ELF-1 (cell line): ENCODE measurements around the gene RBM17.
"Not testable (repeated sequence)": the region's sequence is repeated elsewhere in the genome, so short reads cannot be mapped to it uniquely, and the experiment has no call there.

Experiments used
- DNase-seq: peaks from one replicate; pipeline ENCODE4 v3.0.0-alpha.2; 2016; ENCODE audit warnings: low read depth, low spot score

RBM17 gene

DNA sequence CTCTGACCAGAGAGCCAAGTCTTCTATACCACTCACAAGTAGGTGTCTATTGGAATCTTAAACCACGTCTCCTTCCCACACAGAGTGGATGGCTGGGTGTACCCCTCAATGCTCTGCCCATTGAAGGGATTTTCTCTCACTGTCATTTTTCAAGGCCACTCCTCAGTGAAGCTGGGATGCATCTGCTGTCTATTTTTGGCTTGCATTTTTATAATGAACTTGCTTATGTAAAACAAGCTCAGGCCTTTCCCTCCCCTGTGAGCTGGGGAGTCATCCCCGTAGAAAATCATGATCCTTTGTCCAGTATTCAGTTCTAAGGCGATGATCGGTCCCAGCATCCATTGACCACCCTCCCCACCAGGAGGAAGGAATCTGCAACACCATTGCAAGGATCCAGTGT lies 9.8 kb upstream of the RBM17 start:
- no peak for DNase-seq

DNA sequence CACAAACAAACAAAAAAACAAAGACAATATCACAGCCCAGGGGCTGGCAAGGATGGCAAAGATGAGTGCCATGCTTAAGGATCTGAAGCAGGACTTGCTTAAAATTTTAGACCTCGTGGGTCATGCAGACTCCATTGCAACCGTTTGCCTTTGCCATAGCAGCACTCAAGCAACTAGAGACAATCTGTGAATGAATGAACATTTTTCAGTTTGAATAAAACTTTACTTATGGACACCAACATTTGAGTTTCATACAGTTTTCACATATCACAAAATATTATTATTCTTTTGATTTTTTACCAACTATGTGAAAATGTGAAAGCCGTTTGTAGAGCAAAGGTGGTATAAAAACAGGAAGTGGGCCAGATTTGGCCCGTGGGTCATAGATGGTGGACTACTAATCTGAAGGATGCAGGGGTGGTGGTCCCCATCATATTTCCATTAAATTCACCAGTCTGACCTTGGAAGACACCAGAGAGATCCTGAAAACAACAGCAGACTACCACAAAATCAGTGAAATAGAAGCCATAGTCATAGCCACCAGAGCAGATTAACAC lies 8.3 kb upstream of the RBM17 start:
- no peak for DNase-seq

DNA sequence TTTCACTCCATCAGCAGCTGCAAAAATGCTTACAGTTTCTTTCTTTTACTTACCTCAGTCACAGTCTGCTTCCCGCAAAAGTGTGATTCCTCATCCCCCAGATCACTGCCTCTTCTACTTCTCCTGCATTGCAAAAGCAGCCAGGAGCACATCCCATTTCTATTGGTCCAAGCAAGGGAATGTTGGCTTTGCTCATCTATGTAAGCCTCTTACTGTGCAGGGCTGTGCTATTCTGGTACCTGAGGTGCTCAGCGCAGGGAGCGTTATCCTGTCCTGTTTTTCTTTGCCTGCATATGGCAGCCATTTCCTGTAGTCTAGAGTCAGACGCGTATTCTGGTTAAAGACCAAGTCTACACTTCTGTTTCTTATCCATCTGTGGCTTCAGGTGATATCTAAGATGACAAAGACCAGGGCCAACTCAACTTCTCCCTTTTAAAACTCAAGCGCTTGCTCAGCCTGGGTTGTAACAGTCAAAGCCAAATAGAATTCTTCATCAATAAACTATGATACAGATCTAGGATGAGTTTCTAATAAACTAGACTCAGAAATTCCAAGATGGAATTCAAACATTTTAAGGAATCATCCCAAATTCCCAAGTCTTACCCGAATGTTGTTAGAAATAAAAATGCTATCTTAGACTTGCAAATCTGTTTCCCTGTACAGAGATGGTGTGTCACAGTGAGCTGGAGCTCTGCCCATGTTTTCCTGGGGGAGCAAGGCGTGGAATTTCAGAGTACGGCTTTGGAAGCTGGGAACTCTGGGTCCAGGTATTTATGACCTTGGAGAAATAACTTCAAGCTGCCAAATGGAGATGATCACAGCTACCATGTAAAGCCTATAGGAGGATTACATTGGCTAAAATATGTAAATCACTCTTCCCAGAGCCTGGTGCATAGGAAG lies 6.1 kb upstream of the RBM17 start:
- DNase-seq, result no peak

DNA sequence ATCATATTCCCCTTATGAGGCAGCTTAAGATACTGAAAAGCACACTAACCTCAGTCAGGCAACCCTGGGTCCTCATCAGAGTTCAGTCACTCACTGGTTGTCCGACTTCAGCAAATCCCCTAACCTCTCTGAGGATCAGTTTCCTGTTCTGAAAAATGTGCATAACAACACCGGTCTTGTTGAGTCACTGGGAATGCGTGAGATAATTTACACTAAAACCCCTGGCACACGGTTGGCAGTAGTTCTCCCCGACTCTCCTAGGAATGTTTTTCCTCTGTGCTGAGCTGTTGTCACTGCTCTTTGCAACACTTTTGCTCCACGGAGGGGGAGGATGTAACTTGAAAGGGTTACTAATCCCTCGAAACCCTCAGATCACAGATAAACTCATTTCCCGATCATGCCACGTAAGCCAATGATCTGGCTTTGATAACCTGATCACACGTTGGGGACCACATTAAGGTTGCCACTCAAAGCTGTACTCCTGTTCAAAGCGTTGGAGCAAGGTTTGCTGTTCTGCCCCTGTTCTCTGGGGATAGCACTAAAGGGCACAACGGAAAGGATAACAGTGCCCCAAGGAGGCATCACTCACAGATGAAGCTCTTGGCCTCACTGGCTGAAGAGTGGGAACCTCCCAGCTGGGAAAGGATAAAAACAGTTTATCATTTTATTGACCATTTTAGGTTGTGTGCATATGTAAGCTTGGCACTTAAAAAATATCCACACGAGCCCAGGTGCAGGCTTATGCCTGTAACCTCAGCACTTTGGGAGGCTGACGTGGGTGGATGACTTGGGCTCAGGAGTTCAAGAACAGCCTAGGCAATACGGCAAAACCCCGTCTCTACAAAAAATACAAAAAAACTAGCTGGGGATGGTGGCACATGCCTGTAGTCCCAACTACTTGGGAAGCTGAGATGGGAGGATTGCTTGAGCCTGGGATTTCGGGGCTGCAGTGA lies 5.0 kb upstream of the RBM17 start:
- DNase-seq, result no peak

DNA sequence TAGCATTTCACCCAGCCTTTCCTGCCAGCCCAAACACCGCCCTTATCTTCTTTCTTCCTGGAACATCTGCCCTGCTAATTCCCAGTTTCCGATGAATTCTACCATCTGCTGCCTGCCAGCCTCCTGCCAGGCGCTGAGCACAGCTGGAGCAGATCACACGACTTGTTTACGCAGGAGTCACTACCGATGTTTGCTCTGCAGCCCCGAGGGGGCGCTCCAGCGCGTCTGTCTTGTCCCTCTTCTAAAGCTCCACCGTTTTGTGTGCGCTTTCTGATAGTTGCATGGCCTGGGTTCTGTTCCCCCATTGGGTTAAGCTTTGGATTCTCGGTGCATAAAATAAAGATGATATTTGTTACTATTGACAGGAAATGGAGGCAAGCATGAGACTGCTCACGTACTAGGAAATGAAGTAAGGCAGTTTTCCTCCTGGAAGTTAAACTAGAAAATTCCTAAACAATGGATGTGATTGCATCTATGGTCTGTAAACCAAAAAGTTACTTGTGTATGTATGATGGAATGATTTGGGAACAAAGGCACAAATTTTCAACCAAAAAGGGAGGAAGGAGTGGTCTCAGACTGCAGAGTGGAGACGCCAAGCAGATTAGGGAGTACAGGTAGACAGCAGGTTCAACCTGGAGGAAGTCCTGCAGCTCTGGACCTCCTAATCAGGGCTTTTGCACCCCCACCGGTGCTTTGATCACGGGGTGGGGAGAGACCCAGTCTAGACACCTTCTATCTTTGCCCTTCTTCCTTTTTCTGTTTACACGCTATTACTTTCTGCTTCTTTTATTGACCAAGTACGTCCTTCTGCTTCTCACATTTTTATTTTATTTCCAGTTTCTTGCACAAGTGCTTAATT lies 2.2 kb upstream of the RBM17 start:
- DNase-seq, result peak; percentile 90

DNA sequence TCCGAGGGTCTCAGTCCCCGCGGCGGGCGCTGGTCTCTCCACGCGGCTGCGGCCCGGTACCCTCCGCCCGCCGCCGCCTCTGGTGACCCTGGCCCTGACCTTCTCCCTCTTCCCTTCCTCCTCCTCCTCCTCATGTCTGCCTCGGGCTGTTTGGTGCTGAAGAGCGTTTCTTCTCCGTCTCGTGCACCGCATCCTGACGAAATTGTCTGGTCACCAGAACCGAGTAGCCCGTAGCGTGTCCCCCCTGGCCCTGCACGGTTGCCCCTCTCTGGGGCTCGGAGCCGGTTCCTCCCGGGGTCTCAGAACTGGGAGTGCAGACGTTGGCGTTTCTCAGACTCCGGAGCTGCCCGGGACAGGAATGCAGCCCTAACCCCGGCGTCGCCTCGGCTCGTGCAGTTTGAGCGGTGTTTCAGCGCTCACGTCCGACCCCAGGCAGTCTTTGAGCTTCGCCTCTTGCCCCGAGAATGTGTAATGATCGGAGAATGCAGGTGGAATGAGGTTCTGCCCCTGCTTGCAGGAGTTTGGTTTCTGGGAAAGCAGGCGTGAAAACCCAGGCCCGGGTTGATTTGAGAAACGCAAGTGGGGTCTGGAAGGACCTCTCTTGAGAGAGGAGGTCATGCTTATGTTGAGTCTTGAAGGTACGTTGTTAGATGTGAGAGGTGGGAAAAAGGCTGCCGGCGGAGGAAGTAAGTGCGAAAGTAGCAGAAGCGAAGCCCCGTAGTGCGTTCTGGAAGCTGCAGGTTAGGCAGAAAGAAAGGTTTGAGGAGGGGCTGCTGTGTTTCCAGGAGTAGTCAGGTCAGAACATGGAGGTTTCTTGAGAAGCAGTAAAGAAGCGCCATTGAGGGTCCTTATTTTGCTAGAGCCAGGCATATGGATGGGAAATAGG lies 743 bp downstream of the RBM17 start:
- DNase-seq, result peak; percentile 82

DNA sequence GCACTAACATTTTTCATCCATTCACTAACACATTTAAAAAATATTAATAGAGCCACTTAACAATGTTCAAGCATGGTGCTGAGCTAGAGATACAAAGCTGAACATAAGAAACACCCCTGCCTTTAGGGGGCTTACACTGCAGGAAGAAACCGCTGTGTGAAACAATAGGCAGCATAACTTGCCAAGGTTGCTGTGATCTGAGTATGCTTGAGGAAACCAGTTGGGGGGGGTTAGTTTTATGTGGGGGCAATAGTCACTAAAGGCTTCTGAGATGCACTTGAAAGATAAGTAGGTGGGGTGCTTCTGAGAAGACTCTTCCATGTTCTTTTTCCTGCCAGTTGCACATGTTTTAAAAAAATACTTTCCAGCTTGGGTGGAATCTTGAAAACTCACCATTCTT lies 2.8 kb downstream of the RBM17 start:
- DNase-seq, result no peak

DNA sequence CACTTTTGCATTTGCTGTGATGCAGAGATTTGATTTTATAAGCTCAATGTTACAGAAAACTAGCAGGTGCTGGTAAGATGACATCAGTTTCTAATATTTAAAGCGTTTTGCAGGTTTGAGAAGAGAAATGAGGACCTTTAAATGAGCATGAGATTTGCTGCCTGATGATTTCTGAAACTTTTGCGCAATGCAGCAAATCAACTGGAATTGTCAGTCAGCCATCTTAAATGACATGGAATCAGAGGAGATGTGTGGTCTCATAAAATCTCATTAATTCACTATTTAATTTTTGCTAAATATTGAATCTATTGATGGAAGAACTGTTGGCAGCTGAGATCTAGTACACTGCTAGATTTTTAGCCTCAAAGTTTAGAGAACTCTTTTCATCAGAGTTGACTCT lies 3.9 kb downstream of the RBM17 start:
- DNase-seq, result no peak

DNA sequence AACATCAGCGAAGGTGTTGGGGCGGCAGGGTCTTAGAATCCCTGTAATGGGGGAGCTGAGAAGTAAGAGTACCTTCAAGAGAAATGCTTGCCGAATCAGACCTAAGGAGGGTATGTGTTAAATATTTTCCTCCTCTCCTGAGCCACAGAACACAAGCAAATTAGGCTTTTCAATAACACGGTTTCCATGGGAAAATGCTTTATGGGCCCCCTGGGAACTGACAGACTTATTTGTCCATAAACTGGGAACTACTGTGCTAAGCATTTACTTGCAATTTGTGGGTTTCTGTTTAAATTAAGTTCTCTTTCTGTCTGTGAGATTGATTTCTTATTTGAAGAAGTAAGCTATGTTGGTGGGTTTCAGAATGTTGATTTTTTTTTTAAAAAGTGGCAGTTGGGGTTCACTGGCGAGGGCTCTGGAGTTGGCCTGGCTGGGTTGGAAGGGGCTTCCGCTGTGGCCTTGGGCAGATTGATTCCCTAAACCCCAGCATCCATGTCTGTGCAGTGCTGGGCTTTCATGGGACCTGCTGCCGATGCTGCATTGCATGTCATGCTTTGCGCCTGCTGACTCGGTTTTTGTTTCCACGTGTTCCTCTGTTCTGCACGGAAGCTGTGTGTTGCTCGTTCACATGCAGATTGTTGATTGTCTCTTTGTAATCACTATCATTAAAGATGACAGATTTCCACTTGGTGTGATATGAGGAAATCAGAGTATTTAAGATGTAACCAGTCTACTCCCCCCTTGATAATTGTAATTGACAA lies 7.2 kb downstream of the RBM17 start:
- no peak for DNase-seq

DNA sequence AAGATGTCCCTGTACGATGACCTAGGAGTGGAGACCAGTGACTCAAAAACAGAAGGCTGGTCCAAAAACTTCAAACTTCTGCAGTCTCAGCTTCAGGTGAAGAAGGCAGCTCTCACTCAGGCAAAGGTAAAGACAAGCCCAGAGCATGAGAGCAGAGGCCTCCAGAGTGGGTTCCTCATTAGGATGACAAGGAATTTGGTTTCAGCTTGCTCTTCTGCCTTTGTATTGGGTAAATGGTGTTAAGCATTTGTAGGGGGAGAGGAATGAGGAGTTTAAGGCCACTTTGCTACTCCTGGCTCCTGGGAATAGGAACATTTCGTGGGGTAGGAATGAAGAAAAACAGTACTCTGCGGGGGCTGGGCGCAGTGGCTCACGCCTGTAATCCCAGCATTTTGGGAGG lies 8.2 kb downstream of the RBM17 start:
- DNase-seq, result peak; percentile 40

DNA sequence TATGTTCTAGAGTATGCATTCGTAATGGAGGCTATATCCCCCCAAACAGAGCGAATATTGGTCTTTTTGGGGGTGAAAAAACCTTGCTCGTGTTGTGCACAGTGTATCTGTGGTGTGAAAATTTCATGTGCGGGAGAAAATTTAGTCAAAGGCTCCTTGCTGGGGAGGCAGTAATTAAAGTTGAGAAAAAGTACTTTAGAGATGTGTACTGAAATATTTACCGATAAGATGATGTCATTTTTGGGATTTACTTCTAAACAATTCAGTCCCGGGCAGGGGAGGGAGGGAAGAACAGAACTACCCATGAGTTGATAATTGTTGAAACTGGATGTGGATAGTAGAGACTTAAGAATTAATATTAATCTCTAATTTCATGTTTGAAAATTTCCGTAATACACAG lies 9.3 kb downstream of the RBM17 start:
- DNase-seq, result no peak

DNA sequence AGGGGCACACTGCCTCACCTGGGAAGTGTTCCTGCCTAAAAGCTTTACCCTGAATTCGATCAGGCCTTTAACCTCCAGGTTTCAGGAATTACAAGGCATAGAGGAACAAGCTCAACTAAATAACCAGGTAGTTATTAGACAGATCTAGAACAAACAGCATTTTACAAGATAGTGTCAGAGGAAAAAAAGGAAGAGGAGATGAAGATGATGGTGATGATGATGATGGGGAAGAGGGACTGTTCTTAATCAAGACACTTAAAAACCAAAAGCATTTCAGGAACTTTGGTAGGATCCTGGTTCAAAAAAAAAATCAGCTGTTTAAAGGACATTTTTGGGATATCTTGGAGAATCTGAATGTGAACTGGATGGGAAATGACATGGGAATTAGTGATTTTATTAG lies 11.5 kb downstream of the RBM17 start:
- no peak for DNase-seq

DNA sequence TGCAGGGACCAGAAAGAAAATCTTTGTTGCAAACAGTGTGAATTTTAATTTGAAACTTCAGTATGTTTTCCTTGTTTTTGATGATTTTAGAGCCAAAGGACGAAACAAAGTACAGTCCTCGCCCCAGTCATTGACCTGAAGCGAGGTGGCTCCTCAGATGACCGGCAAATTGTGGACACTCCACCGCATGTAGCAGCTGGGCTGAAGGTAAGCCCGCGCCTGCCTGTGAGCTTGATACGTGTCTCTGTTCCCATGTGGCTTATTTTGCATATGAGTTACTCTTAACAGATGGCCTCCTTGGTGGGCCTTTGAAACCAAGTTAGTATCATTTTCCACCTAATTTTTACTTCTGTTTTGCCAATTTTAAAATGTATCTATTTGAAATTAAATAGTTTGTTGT lies 12.3 kb downstream of the RBM17 start:
- DNase-seq, result peak; percentile 22

DNA sequence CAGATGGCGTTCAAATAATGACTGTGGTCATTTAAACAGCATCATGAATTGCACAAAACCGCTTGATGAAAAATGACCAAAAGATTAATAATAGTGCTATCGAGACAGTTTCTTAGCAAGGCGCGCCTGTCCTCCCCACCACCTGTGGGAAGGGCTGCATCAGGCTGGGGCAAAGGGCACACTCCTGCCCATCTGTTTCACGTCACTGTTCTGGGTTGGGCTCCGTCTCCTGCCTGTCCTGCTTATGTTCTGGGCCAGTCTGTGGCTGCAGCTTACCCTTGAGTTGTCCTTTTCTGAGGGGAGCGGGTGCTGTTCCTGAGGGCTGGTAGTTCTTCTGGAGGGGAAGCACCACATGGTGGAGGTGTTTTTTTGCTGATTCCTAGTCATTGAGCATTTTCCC lies 13.3 kb downstream of the RBM17 start:
- DNase-seq, result no peak

DNA sequence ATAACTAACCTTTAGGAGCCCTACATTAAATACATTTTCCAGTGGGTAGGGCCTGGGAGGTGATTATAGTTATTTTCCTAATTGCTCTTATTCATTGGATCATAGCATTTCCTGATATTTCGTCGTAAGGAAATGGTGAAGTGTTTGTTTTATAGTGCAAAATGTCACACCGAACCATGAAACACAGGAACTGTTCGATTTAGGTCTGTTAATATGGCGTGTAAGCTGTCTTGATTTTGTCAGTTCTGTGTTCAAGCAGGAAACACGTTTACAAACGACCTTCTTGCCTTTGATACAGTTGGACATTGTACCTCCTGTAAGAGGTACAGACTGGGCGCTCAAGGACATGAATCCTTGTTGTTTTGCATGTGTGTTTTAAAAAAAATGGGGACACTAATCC lies 14.8 kb downstream of the RBM17 start:
- no peak for DNase-seq

DNA sequence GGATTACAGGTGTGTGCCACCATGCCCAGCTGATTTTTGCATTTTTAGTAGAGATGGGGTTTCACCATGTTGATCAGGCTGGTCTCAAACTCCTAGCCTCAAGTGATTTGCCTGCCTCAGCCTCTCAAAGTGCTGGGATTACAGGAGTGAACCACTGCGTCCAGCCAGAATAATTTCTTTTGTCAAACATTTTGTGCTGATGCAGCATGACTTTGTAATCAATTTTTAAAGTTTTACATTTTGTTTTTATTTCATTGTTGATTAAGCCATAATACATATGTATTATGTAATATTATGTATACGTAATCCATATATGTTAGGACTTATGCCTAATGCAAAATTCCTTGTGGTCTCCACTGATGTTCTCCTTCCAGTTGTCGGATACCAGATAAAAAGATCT lies 18.8 kb downstream of the RBM17 start:
- not testable (repeated sequence) for DNase-seq

DNA sequence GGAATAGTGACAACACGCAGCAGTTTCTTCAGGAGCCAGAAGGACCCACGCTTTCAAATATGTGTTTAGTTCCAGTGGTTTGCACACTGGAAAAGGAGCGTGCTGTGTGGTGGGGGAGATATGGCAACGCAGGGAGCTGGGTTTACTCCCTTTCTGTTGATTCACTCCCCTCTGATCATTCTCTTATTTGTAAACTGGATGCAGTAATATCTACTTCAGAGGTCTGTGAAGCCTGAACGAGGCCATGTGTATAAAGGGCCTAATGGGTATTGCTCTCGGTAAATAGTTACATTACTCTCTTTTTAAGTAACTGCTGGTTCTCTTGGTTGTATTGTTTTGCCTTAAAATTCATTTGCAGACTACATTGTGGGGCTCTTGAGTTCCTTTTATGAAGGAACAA lies 19.2 kb downstream of the RBM17 start:
- DNase-seq, result no peak

DNA sequence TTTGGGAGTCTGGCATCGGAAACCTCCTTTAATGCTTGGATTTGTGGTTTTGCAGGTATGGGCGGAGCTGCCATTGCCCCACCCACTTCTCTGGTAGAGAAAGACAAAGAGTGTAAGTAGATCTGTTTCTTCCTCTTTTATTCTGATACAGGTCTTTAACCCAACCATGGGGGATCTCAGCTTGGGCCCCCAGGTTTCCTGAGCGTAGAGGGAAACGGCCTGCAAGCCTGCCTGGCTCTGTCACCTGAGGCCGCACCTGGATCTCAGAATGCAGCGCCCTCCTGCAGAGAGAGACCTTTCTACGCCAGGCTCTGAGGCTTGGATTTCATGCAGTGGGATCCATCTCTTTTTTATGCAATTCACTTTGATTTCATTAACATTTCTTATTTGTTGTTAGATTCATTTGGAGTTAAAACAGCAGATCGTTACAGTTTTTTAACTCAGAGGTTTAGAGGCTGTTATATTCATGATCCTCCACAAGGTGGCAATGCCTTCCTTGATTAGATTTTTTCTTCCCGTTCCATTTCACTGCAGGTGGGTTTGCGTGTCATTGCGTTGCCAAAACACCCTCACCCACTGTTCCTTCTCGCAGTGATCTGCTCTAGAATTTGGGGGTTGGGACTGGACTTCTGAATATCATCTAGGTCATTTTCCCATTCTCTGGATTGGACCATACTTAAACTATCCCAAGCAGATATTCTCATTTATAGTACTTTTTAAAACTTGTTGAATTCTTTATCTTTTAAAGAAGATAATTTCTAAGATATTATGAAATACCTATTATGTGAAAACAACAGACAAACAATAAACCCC lies 20.0 kb downstream of the RBM17 start:
- peak; percentile 66 for DNase-seq

DNA sequence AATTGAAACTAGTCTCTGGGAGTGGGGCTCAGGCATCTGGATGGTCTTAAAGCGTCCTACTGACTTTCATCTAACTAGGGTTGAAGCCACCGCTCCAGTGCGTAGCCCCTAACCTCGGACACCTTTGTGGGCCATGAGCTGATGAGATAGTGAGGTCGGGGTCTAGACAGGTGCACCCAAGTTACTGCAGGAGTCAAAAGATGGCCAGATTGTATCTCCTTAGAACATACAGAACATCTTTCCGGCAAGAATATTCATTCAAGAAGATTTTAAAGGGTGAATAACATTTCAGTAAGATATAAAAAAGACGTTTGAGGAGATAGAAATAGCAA lies 20.6 kb downstream of the RBM17 start:
- no peak for DNase-seq
